H1 (cell line): Measurements from ENCODE around the gene CCDC137. TPM values are rescaled to one million over a fixed set of nuclear protein-coding genes. Genes with fewer than 3 reads are reported as not detected.

Experiments used
- CTCF ChIA-PET: fragments of 300-600 bp; sonication (Branson Sonifier 250); formaldehyde crosslinking; loops from one replicate; lab custom pipeline; 2021; ENCODE audit not compliant: partially characterized antibody; lab: Charles Lee
- POLR2A ChIA-PET: fragments of 300-600 bp; sonication (Branson Sonifier 250); formaldehyde crosslinking; loops from one replicate; lab custom pipeline; 2021; ENCODE audit warnings: inconsistent platforms; ENCODE audit not compliant: partially characterized antibody; lab: Charles Lee
- DNase-seq, 2 experiments: peaks; one replicate each; pipeline versions ENCODE4 v3.0.0 to v3.0.0-alpha.2; 2010 to 2022; ENCODE audit warnings: low spot score in 2 of 2, low read depth in 1 of 2, mixed read lengths in 1 of 2
- FAIRE-seq: peaks from 2 replicates; lab custom pipeline; 2011; peaks lifted over from hg19 to GRCh38; lab: Jason Lieb, UNC
- H2AFZ ChIP-seq: 2 replicates; pipeline ENCODE4 v1.8.1; 2012; ENCODE audit warnings: low read length, inconsistent platforms
- H2AK5ac ChIP-seq: 2 replicates; pipeline ENCODE4 v1.6.1; 2013; ENCODE audit warnings: low read depth, low read length
- H2BK120ac ChIP-seq: replicated peaks from 2 replicates; pipeline ENCODE3; 2013; ENCODE audit warnings: low read depth, low read length, inconsistent platforms
- H2BK12ac ChIP-seq: 2 replicates; pipeline ENCODE4 v1.6.1; 2013; ENCODE audit warnings: low read depth, low read length
- H2BK15ac ChIP-seq: 2 replicates; pipeline ENCODE4 v1.6.1; 2013; ENCODE audit warnings: low read length
- H2BK20ac ChIP-seq: 2 replicates; pipeline ENCODE4 v1.6.1; 2013; ENCODE audit warnings: low read length
- H2BK5ac ChIP-seq: 2 replicates; pipeline ENCODE4 v1.6.1; 2013; ENCODE audit warnings: low read depth, low read length
- H3K14ac ChIP-seq: 2 replicates; pipeline ENCODE4 v1.6.1; 2013; ENCODE audit warnings: inconsistent platforms; ENCODE audit not compliant: insufficient read length
- H3K18ac ChIP-seq: 2 replicates; pipeline ENCODE4 v1.6.1; 2013; ENCODE audit warnings: low read length; ENCODE audit errors: extremely low read depth
- H3K23ac ChIP-seq: 2 replicates; pipeline ENCODE4 v1.6.1; 2013; ENCODE audit warnings: inconsistent platforms; ENCODE audit not compliant: insufficient read length
- H3K23me2 ChIP-seq: 2 replicates; pipeline ENCODE4 v1.6.1; 2013; ENCODE audit warnings: low read depth, low read length
- H3K27ac ChIP-seq: 2 replicates; pipeline ENCODE4 v1.6.1; 2011; ENCODE audit warnings: low read depth, low read length, inconsistent platforms
- H3K27me3 ChIP-seq, 4 experiments: replicated peaks in 1 of 4; 1 replicate in 1 of 4; 2 replicates in 3 of 4; pipeline versions ENCODE4 v1.6.1 to v1.8.1; 2011 to 2013; ENCODE audit warnings: low read length in 3 of 4, mild to moderate bottlenecking in 3 of 4, inconsistent platforms in 2 of 4, mixed read lengths in 2 of 4, moderate library complexity in 1 of 4; ENCODE audit not compliant: control insufficient read depth in 3 of 4, insufficient read depth in 3 of 4; ENCODE audit errors: extremely low read depth in 1 of 4
- H3K36me3 ChIP-seq, 4 experiments: 2 replicates each; pipeline versions ENCODE4 v1.6.1 to v1.8.1; 2011 to 2013; ENCODE audit warnings: mild to moderate bottlenecking in 4 of 4, low read length in 3 of 4, moderate library complexity in 2 of 4, control low read depth in 1 of 4, inconsistent platforms in 1 of 4; ENCODE audit not compliant: insufficient read depth in 4 of 4, control insufficient read depth in 2 of 4
- H3K4ac ChIP-seq: replicated peaks from 2 replicates; pipeline ENCODE3; 2013; ENCODE audit warnings: low read length, low read depth, mixed read lengths, inconsistent platforms; ENCODE audit not compliant: insufficient read length
- H3K4me1 ChIP-seq, 4 experiments: replicated peaks in 1 of 4; 1 replicate in 1 of 4; 2 replicates in 3 of 4; pipeline versions ENCODE4 v1.6.1 to v1.8.1; 2011 to 2013; ENCODE audit warnings: low read length in 3 of 4, inconsistent platforms in 2 of 4, mixed read lengths in 1 of 4; ENCODE audit not compliant: insufficient read depth in 4 of 4, control insufficient read depth in 3 of 4
- H3K4me2 ChIP-seq, 2 experiments: 2 replicates each; pipeline versions ENCODE4 v1.6.1 to v1.8.1; 2011 to 2013; ENCODE audit warnings: low read depth in 2 of 2, low read length in 2 of 2, control low read depth in 1 of 2, inconsistent platforms in 1 of 2, mild to moderate bottlenecking in 1 of 2; ENCODE audit not compliant: insufficient read depth in 1 of 2
- H3K4me3 ChIP-seq, 4 experiments: fragments of 200-600, 300-600 bp in 1 of 4; sonication (generic), shearing (Covaris generic), sonication (Bioruptor Twin) in 1 of 4; 2 replicates each; pipeline versions ENCODE4 v1.5.1 to v1.8.1; 2011 to 2016; ENCODE audit warnings: low read length in 4 of 4, low read depth in 3 of 4, control low read depth in 2 of 4, inconsistent platforms in 2 of 4, mild to moderate bottlenecking in 2 of 4, mixed read lengths in 1 of 4, moderate library complexity in 1 of 4; ENCODE audit not compliant: insufficient read depth in 2 of 4; ENCODE audit errors: extremely low read depth in 1 of 4
- H3K56ac ChIP-seq: replicated peaks from 2 replicates; pipeline ENCODE3; 2013; ENCODE audit warnings: low read depth, mild to moderate bottlenecking, mixed read lengths, low read length, inconsistent platforms; ENCODE audit not compliant: insufficient read length
- H3K79me1 ChIP-seq: 2 replicates; pipeline ENCODE4 v1.6.1; 2013; ENCODE audit warnings: low read depth, low read length, control low read depth
- H3K79me2 ChIP-seq, 2 experiments: 2 replicates each; pipeline versions ENCODE4 v1.6.1 to v1.8.1; 2012 to 2013; ENCODE audit warnings: low read length in 2 of 2, mild to moderate bottlenecking in 2 of 2, inconsistent platforms in 1 of 2; ENCODE audit not compliant: insufficient read depth in 2 of 2, control insufficient read depth in 1 of 2
- H3K9ac ChIP-seq, 4 experiments: replicated peaks in 1 of 4; 1 replicate in 1 of 4; 2 replicates in 3 of 4; pipeline versions ENCODE4 v1.6.1 to v1.8.1; 2011 to 2013; ENCODE audit warnings: low read depth in 3 of 4, low read length in 3 of 4, control low read depth in 2 of 4, mild to moderate bottlenecking in 2 of 4, moderate library complexity in 2 of 4, inconsistent platforms in 1 of 4; ENCODE audit errors: extremely low read depth in 1 of 4
- H3K9me3 ChIP-seq, 2 experiments: 2 replicates each; pipeline versions ENCODE4 v1.6.1 to v1.8.1; 2012 to 2013; ENCODE audit warnings: mild to moderate bottlenecking in 2 of 2, moderate library complexity in 2 of 2, control low read depth in 1 of 2, inconsistent platforms in 1 of 2, low read depth in 1 of 2, low read length in 1 of 2, mixed read lengths in 1 of 2; ENCODE audit not compliant: insufficient read depth in 2 of 2
- H4K20me1 ChIP-seq, 2 experiments: replicated peaks in 1 of 2; 2 replicates each; pipeline versions ENCODE3 to v1.8.1; 2011 to 2013; ENCODE audit warnings: inconsistent platforms in 2 of 2, low read length in 2 of 2, mild to moderate bottlenecking in 1 of 2; ENCODE audit not compliant: insufficient read depth in 2 of 2, control insufficient read depth in 1 of 2
- H4K5ac ChIP-seq: 2 replicates; pipeline ENCODE4 v1.6.1; 2013; ENCODE audit warnings: low read length, low read depth, mixed read lengths, inconsistent platforms; ENCODE audit not compliant: insufficient read length
- H4K8ac ChIP-seq: 2 replicates; pipeline ENCODE4 v1.8.0; 2013; ENCODE audit warnings: mild to moderate bottlenecking, moderate library complexity, low read length, inconsistent platforms; ENCODE audit not compliant: insufficient read depth; ENCODE audit errors: extremely low read depth
- H4K91ac ChIP-seq: replicated peaks from 2 replicates; pipeline ENCODE3; 2013; ENCODE audit warnings: low read length, mixed read lengths, inconsistent platforms; ENCODE audit not compliant: insufficient read length
- ASH2L ChIP-seq: fragments of 200-600, 300-600 bp; sonication (generic); IDR thresholded peaks from one replicate; pipeline ENCODE4 v1.7.1; 2017; ENCODE audit warnings: low read length
- BACH1 ChIP-seq: IDR thresholded peaks from 2 replicates; pipeline ENCODE4 v1.6.1; 2012; ENCODE audit warnings: low read length, improper control_type of control experiment
- CTBP2 ChIP-seq: IDR thresholded peaks from 2 replicates; pipeline ENCODE4 v1.7.0; 2011; ENCODE audit warnings: borderline replicate concordance, mild to moderate bottlenecking, moderate library complexity, mixed read lengths, low read length; ENCODE audit not compliant: insufficient read depth, insufficient read length
- MAFK ChIP-seq: IDR thresholded peaks from 2 replicates; pipeline ENCODE4 v1.6.1; 2012; ENCODE audit warnings: low read depth, mild to moderate bottlenecking, improper control_type of control experiment, low read length
- NRF1 ChIP-seq: IDR thresholded peaks from 2 replicates; pipeline ENCODE4 v1.6.1; 2011; ENCODE audit warnings: mild to moderate bottlenecking, low read depth, low read length, improper control_type of control experiment
- POLR2AphosphoS5 ChIP-seq: IDR thresholded peaks from 2 replicates; pipeline ENCODE4 v1.6.1; 2011; ENCODE audit warnings: low read depth, low read length
- YY1 ChIP-seq: IDR thresholded peaks from 2 replicates; pipeline ENCODE4 v1.6.1; 2011; ENCODE audit warnings: low read depth, mild to moderate bottlenecking, low read length
- WGBS, 2 experiments: shearing (Covaris generic) in 1 of 2; methylation state at CpG; one replicate each; pipeline versions ENCODE4 v1.1.6 to v1.1.7; 2013 to 2015; ENCODE audit warnings: low lambda C conversion rate in 2 of 2, mixed read lengths in 2 of 2, inconsistent platforms in 1 of 2, low coverage in 1 of 2, missing lambda C conversion rate in 1 of 2; ENCODE audit not compliant: insufficient replicate concordance in 2 of 2, insufficient coverage in 1 of 2, insufficient read length in 1 of 2; ENCODE audit errors: extremely low coverage in 1 of 2, missing lambda C conversion rate in 1 of 2; 5-methylcytosine and 5-hydroxymethylcytosine counted together
- polyA plus RNA-seq, 7 experiments: library from polyadenylated mRNA; depleted of rRNA in 3 of 7; stranded (reverse) in 5 of 7; unstranded in 2 of 7; fragments of >200 nt in 5 of 7; fragments of 200-250 nt in 2 of 7; gene quantifications; 1 replicate in 5 of 7; 2 replicates in 1 of 7; 4 replicates in 1 of 7; pipeline versions ENCODE4 v1.2.1 to v1.2.3, GENCODE V29; 2011 to 2013; ENCODE audit warnings: missing spikeins in 2 of 7, mixed read lengths in 2 of 7
- total RNA-seq: library from RNA; stranded (reverse); fragmentation: NEBNext Ultra II Directional; extraction: Animal tissue kit (Norgen Biotek cat#: 25700); gene quantifications from 2 replicates; pipeline ENCODE4 v1.2.1, GENCODE V29; 2021

The CCDC137 gene
- total and polyA plus RNA-seq, 2 of the 8 experiments (the other 6 are each of a cell fraction or from before 2014, with no cell fraction given), result 17.6 to 38.6 TPM

DNA sequence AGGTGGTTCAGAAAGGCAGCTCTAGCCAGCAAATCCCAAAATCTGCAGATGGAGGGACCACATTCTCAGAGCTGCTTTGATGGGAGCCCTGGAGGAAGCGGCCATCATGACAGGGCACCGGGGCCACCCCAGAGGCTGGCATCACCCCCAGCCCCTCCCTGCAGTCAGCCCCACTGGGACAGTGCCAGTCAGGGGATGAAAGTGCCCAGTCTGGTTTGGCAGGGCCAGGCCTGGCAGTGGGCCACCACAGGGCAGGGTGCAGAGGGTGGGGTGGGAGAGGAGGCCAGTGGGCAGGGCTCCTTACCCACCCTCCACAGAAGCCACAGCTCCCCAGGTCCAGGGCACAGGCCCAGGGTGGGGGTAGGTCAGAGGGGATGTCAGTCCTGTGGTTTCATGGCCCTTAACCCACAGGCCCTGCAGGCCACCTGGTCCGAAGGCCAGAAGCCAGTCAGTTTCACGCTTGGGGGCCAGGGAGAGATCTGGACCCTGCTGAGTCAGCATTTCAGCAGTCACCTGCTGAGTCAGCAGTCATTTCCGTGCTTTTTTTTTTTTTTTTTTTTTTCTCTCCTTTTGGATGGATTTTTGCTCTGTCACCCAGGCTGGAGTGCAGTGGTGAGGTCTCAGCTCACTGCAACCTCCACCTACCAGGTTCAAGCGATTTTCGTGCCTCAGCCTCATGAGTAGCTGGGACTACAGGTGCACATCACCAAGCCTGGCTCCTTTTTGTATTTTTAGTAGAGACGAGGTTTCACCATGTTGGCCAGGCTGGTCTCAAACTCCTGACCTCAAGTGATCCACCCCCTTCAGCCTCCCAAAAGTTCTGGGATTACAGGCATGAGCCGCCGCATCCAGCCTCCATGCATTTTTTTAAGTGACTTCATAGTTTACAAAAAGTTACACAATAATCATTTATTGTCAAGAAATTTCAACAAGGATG, 55.9 kb downstream of the CCDC137 start:
- TF ChIP-seq CTBP2 (no peak), MAFK (peak; percentile 99), NRF1 (no peak), YY1 (peak; percentile 6; the same call in 1 of the 2 replicates), POLR2AphosphoS5 (0 out of 2 replicates have a peak, but pooled peaks have one; percentile 34), ASH2L (no peak), BACH1 (peak; percentile 99)
- Histone ChIP-seq H3K9me3 (no peaks in the 10 kb centered on the region), H4K8ac (peak overlapping the region; percentile 81; the same call in 1 of the 2 replicates), H3K4me1 (peaks cover 0 to 10% (median 3%) of the 10 kb centered on the region in 4 experiments; a peak in 5 of 7 replicates), H3K23me2 (no peaks in the 10 kb centered on the region), H2BK12ac (no peak overlapping the region), H2BK5ac (peak overlapping the region; percentile 83; the same call in 1 of the 2 replicates), H4K5ac (no peak overlapping the region), H3K79me2 (no peaks in the 10 kb centered on the region), H3K79me1 (no peaks in the 10 kb centered on the region), H2BK15ac (0 out of 2 replicates have a peak overlapping the region, but pooled peaks have one; percentile 61), H3K4me3 (no peak overlapping the region), H3K14ac (no peak overlapping the region), H2BK120ac (no peak overlapping the region), H3K27me3 (no peaks in the 10 kb centered on the region), H2BK20ac (no peak overlapping the region), H3K4me2 (no peak overlapping the region), H3K9ac (no peak overlapping the region), H3K4ac (no peak overlapping the region), H3K56ac (no peak overlapping the region), H3K27ac (no peak overlapping the region), H3K36me3 (peaks cover 0 to 2% (median 0%) of the 10 kb centered on the region in 4 experiments; a peak in 2 of 8 replicates), H3K18ac (no peak overlapping the region), H2AFZ (no peak overlapping the region), H3K23ac (no peak overlapping the region), H4K91ac (no peak overlapping the region), H4K20me1 (no peaks in the 10 kb centered on the region), H2AK5ac (peak overlapping the region; percentile 65; the same call in 1 of the 2 replicates)
- ChIA-PET CTCF (interaction anchor here (0.6 to 3.6 kb wide), 5 partner anchors 11 to 620 kb away, joined by 3 to 14 read pairs (median 4); no protein-coding TSS in a partner anchor), POLR2A (interaction anchor here (0.6 to 25.9 kb wide), 15 partner anchors 8 to 930 kb away, joined by 3 to 348 read pairs (median 4); partner anchors contain the start of genes MRPL12 and SLC25A10)
- no peak for FAIRE-seq
- 75% methylated on average over 6 of the region's 10 CpGs; no CpG with 5 or more reads in 1 of the 2 experiments for WGBS, 2 experiments
- peak in 1 of 2 experiments; percentile 52 for DNase-seq
